ENCODE measurements around the gene TMC2. TPM values are rescaled to one million over a fixed set of nuclear protein-coding genes. Genes with fewer than 3 reads are reported as not detected.

Gene TMC2
- total and polyA plus RNA-seq, 2 of the 8 experiments (the other 6 are each of a cell fraction or from before 2014, with no cell fraction given), result not detected

GRCh38 chr20:2654831-2655230, 118.5 kb downstream of the TMC2 start:
- no peak overlapping the region; the same call in 1 of the 2 replicates for H4K8ac ChIP-seq (ENCODE audit: extremely low read depth, insufficient read depth, low read length)
- H3K18ac ChIP-seq (ENCODE audit: extremely low read depth, low read length), result no peak overlapping the region
- no peak overlapping the region for H2BK12ac ChIP-seq (ENCODE audit: low read depth, low read length)
- peaks cover 39 to 68% (median 57%) of the 10 kb centered on the region in 4 experiments for H3K36me3 ChIP-seq (ENCODE audit: control insufficient read depth in 2 of 4, insufficient read depth in 4 of 4, low read length in 3 of 4)
- peaks cover 10% of the 10 kb centered on the region for H3K23me2 ChIP-seq (ENCODE audit: low read depth, low read length)
- no peak overlapping the region for H4K5ac ChIP-seq (ENCODE audit: insufficient read length, low read depth, low read length)
- no peaks in the 10 kb centered on the region for H3K27me3 ChIP-seq (replicated peaks in 1 of 4; ENCODE audit: control insufficient read depth in 3 of 4, extremely low read depth in 1 of 4, insufficient read depth in 3 of 4, low read length in 3 of 4)
- ChIA-PET CTCF (ENCODE audit: partially characterized antibody) (interaction anchor here (0.7 to 1.5 kb wide), 5 partner anchors 9 to 186 kb away, joined by 3 to 5 read pairs (median 3); partner anchors contain the start of gene IDH3B), POLR2A (ENCODE audit: partially characterized antibody) (interaction anchor here (0.8 to 28.5 kb wide), 9 partner anchors 6 to 186 kb away, joined by 3 to 463 read pairs (median 9); partner anchors contain the start of genes IDH3B, NOP56, PCED1A and SNRPB)
- H3K4ac ChIP-seq (replicated peaks; ENCODE audit: insufficient read length, low read depth, low read length), result no peak overlapping the region
- H3K4me1 ChIP-seq (replicated peaks in 1 of 4; ENCODE audit: control insufficient read depth in 3 of 4, insufficient read depth in 4 of 4, low read length in 3 of 4), result peaks cover 0 to 5% (median 3%) of the 10 kb centered on the region in 4 experiments; a peak in 5 of 7 replicates
- peak overlapping the region; percentile 84 to 91; a peak in 3 of 4 replicates for H3K4me2 ChIP-seq (ENCODE audit: insufficient read depth in 1 of 2, low read depth in 2 of 2, low read length in 2 of 2)
- no peaks in the 10 kb centered on the region for H3K9me3 ChIP-seq (ENCODE audit: insufficient read depth in 2 of 2, low read depth in 1 of 2, low read length in 1 of 2)
- H4K20me1 ChIP-seq (replicated peaks in 1 of 2; ENCODE audit: control insufficient read depth in 1 of 2, insufficient read depth in 2 of 2, low read length in 2 of 2), result peaks cover 40 to 47% of the 10 kb centered on the region in 2 experiments
- no peak overlapping the region for H3K23ac ChIP-seq (ENCODE audit: insufficient read length)
- H3K79me2 ChIP-seq (ENCODE audit: control insufficient read depth in 1 of 2, insufficient read depth in 2 of 2, low read length in 2 of 2), result peaks cover 21 to 41% of the 10 kb centered on the region in 2 experiments
- H2BK20ac ChIP-seq (ENCODE audit: low read length), result no peak overlapping the region
- DNase-seq (ENCODE audit: low read depth in 1 of 2, low spot score in 2 of 2) (no peak), FAIRE-seq (no peak)
- no peak overlapping the region for H3K56ac ChIP-seq (replicated peaks; ENCODE audit: insufficient read length, low read depth, low read length)
- H3K14ac ChIP-seq (ENCODE audit: insufficient read length), result no peak overlapping the region
- no peak overlapping the region for H3K27ac ChIP-seq (ENCODE audit: low read depth, low read length)
- no peak overlapping the region for H2AFZ ChIP-seq (ENCODE audit: low read length)
- H4K91ac ChIP-seq (replicated peaks; ENCODE audit: insufficient read length, low read length), result no peak overlapping the region
- H2BK15ac ChIP-seq (ENCODE audit: low read length), result no peak overlapping the region
- H2BK5ac ChIP-seq (ENCODE audit: low read depth, low read length), result no peak overlapping the region
- peak overlapping the region in 1 of 4 experiments; percentile 15; a peak in 1 of 7 replicates for H3K9ac ChIP-seq (replicated peaks in 1 of 4; ENCODE audit: extremely low read depth in 1 of 4, low read depth in 3 of 4, low read length in 3 of 4)
- H3K4me3 ChIP-seq (ENCODE audit: extremely low read depth in 1 of 4, insufficient read depth in 2 of 4, low read depth in 3 of 4, low read length in 4 of 4), result peak overlapping the region in 3 of 4 experiments; percentile 97 to 100 (median 99); a peak in 4 of 8 replicates
- peak in 1 of 2 experiments; percentile 6; a peak in 1 of 3 replicates for TF ChIP-seq POLR2A (IDR thresholded peaks at IDR 0.05; ENCODE audit: control extremely low read depth in 1 of 2, low read depth in 2 of 2, low read length in 2 of 2)
- TF ChIP-seq CBX8 (IDR thresholded peaks at IDR 0.05; ENCODE audit: borderline replicate concordance, low read depth, low read length), result no peak
- no peak overlapping the region for H2AK5ac ChIP-seq (ENCODE audit: low read depth, low read length)
- peaks cover 9% of the 10 kb centered on the region for H3K79me1 ChIP-seq (ENCODE audit: low read depth, low read length)
- H2BK120ac ChIP-seq (replicated peaks; ENCODE audit: low read depth, low read length), result no peak overlapping the region
- WGBS, 2 experiments (ENCODE audit: extremely low coverage in 1 of 2, insufficient coverage in 1 of 2, insufficient read length in 1 of 2, insufficient replicate concordance in 2 of 2, low coverage in 1 of 2, low lambda C conversion rate in 2 of 2, missing lambda C conversion rate in 1 of 2), result 89% methylated on average over 3 of the region's 3 CpGs; no CpG with 5 or more reads in 1 of the 2 experiments

All from H1 (cell line).